ENCODE data around the gene FHL2.
A peak's percentile ranks its signal among the peaks of the same experiment; 100 is the strongest.

Gene FHL2

GRCh38 chr2:105377871-105378270, 21.0 kb downstream of the FHL2 start:
- DNase-seq, result no peak

- peak; percentile 86 for DNase-seq
These were observed 22.0 kb downstream of the FHL2 start for GRCh38 chr2:105376789-105377240.

GRCh38 chr2:105376010-105376409, 22.8 kb downstream of the FHL2 start:
- no peak for DNase-seq

- DNase-seq, result peak; percentile 94
These were observed 23.8 kb downstream of the FHL2 start for GRCh38 chr2:105375001-105375561.

GRCh38 chr2:105373895-105374401, 24.9 kb downstream of the FHL2 start:
- DNase-seq, result no peak

DNA sequence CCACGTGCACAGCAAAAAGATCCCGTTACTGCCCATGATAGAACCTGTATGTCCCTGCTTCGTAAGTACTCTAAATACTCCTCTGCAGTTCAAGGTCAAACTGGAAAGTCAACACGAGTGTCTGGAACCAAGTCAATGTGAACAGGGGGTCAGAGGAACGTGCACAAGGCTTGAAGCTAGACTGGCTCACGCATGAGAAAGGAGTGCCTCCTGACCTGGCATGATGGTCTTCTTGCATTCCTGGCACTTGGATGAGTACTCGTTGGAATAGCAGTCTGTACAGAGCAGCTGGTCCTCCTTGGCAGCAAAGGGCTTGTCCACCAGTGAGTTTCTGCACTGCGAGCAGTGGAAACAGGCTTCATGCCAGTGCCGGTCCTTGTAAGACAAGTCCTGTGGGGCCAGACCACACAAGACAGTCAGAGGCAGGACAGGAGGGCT, 25.5 kb downstream of the FHL2 start:
- no peak for DNase-seq

DNA sequence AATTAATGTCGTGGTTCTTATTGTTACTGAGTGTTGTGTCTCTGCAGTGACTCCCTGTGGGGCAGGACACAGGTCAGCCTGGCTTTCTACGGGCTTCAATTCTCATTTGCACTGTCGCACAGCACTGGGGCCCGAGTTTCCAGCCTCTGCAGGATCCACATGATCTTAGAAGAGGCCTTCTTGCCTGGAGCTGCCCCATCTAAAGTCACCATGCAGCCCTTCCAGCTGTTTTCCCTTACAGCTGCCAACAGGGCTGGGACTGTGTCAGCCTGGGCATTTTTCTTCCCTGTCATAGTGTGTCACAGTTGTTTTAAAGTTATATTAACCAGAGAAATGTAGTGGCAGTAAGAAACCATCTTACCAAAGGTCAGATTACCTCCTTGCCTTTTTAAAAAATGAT, 27.0 kb downstream of the FHL2 start:
- DNase-seq, result no peak

DNA sequence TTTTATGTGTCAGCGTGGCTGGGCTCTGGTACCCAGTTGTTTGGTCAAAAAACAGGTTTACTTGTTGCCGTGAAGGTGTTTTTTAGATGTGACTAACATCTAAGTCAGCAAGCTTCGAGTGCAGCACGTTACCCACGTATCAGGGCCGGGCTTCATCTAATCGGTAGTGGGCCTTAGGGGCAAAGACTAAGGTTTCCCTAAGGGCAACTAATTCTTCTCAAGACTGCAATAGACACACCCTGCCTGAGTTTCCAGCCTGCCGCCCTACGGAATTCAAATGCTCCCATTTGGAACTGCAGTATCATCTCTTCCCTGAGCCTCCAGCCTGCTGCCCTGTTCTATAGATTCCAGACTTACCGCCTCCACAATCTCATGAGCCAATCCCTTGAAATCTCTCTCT, 27.7 kb downstream of the FHL2 start:
- DNase-seq, result no peak

DNA sequence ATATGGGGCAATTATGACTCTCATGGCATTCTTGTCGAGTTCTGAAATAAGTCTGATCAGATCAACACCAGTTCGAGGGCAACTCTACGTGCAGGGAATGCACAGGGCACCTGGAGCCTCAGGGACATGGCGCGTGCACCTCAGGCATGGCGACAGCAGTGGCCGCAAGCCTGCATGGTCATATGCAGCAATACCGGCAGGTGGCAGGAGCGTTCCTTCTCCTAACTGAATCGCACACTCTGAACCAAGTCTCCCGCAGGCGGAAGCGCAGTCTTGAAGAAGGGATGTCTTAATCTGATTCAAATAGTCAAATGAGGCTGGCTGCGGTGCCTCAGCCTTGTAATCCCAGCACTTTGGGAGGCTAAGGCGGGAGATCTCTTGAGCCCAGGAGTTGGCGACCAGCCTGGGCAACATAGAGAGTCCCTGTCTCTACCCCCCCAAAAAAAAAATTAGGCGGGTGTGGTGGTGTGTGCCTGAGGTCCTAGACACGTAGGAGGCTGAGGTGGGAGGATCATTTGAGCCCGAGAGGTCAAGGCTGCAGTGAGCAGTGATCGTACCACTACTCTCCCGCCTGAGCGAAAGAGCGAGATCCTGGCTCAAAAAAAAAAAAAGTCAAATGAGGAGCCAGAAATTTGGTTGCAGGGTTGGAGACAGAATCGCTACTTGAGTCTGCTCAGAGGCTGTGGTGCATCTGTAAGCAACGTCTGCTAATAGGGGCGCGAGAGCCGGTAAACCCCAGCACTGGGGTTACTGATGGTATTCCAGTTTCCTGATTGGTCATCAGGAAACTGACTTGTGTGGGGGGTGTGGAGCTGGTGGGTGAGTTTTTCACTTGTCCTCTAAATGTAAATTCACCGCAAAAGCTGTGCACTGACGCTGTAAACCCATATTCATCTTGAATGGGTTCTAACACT, 28.8 kb downstream of the FHL2 start:
- DNase-seq, result peak; percentile 80

DNA sequence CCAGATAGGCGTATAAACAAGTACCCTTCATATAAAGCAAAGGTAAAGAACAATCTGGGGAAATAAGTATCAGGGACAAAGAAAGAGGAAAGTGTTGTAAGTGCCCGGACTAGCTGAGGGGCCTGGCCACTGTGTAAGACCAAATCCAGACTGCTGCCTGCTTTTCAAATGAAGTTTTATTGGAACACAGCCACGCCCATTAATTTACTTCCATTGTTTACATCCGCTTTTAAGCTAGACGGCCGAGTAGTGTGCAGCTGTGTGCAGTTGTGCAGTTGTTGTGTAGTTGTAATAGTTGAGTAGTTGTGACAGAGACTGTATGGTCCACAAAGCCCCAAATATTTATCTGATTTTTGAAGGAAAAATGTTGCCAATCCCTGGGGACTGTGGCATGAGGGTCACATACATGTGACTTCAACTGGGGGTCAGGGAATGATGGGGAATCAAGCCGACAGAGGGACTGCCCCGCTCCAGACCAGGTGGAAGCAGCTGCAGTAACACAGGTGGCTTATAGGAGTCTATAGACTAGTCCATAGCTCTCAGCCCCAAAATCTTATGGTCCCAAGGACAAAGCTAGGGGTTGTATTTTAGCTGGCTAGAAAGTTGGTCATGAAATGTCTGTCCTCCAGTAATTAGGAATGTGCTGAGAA, 30.0 kb downstream of the FHL2 start:
- DNase-seq, result no peak

DNA sequence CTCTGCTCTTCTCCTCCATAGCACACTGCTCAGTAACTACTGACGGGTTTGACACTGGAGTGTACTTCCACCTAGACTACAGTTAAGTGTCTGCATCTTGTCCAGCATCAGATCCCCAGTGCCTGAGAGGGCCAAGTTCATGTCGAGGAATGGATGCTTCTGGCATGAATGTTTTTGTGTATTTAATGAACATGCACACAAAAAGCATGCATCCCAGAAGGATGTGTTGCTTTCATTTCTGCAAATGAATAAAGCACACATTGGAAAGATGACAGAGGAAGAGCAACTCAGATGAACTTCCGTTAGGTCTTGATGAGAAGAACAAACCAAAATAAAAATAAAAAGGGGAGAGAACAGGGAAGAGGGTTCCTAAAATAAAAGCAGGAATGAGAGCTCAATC, 33.6 kb downstream of the FHL2 start:
- DNase-seq, result no peak

DNA sequence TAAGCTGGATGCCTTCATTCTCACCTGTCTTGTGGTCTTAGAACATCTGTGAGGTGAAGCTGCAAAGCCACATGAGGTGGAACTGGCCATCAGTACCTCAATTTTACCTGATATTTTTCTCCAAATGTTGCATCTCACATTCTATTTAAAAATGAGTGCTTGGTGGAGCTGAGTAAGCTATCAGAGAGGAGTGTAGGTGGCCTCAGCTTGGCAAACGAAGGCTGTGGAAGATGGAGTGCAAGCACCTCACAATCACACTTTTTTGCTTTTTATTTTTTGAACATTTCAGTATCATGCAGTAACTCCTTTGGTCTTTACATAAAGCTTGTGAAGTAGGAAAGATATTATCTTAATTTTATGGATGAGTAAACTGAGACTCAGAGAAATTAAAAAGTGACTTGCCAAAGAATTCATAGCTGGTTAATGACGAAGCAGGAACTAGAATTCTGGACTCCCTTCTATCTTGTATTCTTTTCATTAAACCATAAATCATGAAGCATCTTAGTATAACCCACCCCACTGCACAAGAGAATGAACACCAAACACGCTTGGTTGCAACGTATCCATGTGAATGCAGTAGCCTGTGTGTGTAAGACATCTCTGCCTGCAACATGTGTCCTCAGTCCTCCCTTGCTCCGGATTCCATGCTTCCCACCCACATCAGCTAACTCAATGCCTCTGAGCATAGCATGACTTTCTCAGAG, 34.3 kb downstream of the FHL2 start:
- peak; percentile 45 for DNase-seq

DNA sequence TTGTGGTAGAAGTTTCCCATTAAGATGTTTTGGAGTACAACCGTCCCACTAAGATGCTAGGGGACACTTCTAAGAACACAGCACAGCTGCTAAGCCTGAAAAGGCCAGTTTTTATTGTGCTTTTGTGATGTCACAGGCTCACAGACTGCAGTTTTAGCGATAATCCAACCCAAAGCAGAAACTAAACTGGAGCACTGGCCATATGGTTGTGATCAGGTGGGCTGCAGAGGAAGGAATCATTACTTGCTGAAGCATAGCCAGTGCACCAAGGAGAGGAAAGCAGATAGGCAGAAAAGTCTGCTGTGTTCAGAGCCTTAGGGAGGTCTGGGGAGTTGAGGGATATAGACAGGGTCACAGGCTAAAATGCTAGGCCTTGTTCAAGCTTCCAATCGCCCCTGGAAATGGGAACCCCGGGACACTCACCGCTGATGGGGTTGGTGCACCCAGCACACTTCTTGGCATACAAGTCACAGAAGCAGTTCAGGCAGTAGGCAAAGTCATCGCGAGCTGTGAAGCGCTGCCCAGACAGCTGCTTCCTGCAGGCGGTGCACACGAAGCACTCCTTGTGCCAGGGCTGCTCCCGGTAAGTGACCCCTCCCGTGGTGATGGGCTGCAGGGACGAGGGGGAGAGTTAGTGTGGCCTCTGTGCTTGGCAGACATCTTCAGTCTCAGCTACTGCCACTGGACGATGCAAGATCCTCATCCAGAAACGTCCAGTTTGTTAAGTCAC, 35.8 kb downstream of the FHL2 start:
- no peak for DNase-seq

GRCh38 chr2:105361102-105361889, 37.6 kb downstream of the FHL2 start:
- no peak for DNase-seq

GRCh38 chr2:105358593-105358992, 40.3 kb downstream of the FHL2 start:
- no peak for DNase-seq

DNA sequence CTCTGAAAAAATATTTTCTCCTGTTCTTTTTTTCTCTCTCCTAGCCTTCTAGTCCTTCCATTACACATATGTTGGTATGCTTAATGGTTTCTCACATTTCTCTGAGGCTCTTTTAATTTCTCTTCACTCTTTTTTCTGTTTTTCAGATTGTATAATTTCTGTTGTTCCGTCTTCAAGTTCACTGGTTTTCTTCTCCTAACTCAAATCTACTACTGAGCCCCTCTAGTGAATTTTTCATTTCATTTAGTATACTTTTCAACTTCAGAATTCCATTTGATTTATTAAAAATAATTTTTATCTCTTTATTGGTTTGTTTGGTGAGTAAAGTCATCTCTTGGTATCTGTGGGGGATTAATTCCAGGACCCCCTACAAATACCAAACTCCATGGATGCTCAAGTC, 41.7 kb downstream of the FHL2 start:
- DNase-seq, result no peak

DNA sequence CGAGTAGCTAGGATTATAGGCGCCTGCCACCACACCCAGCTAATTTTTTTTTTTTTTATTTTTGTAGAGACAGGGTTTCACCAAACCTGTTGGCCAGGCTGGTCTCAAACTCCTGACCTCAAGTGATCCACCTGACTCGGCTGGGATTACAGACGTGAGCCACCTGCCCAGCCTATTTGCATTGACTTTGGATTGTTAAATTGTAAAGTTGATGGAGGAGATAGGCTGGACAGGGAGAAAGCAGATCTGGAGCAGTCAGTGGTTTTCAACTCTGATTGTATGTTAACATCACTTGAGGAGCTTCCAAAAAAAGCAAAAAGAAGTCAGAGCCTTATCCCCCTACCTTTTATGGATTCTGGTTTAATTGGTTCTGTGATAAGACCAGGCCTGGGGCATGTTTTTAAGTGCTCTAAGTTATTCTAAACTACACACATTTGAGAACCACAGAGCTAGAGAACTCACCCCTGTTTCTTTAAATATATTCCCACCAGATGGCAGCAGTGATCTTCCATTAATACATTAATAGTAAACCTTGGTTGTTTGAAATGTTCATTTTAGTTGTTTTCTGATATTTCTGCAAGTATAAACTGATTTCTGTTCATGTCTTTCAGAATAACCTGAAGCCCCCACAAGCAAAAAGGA, 54.0 kb downstream of the FHL2 start:
- peak; percentile 59 for DNase-seq

GRCh38 chr2:105339414-105339813, 59.4 kb downstream of the FHL2 start:
- no peak for DNase-seq

- DNase-seq, result no peak
These were observed 60.8 kb downstream of the FHL2 start for GRCh38 chr2:105338020-105338385.

- peak; percentile 86 for DNase-seq
These were observed 61.5 kb downstream of the FHL2 start, which contains the start of gene C2orf49 for GRCh38 chr2:105337122-105338019. Gene C2orf49 (plus strand): TSS chr2:105337540. CDS start chr2:105337588, 48 bp downstream.
